ENCODE results near the gene MYRF. TPM values are rescaled to one million over a fixed set of nuclear protein-coding genes. Genes with fewer than 3 reads are reported as not detected.

MYRF gene
- total and polyA plus RNA-seq, 2 of the 13 experiments (the other 11 are each of a cell fraction or from before 2014, with no cell fraction given) = 10.2 to 25.9 TPM

GRCh38 chr11:61792310-61793082 is 40.1 kb downstream of the MYRF start, which contains the start of the genes FEN1 and TMEM258 (continued):
- no peak for TF ChIP-seq ZNF225 (CRISPR knock-in tag; IDR thresholded peaks at IDR 0.05)
- peak; percentile 42; the same call in 1 of the 2 replicates for TF ChIP-seq ISX (CRISPR knock-in tag; conservative IDR thresholded peaks at IDR 0.05)
- no peak for TF ChIP-seq NFIB (CRISPR knock-in tag; IDR thresholded peaks at IDR 0.05; ENCODE audit: borderline replicate concordance)
- no peak; the same call in 1 of the 2 replicates for TF ChIP-seq ARID5B (CRISPR knock-in tag; IDR thresholded peaks at IDR 0.05)
- 0 out of 2 replicates have a peak, but pooled peaks have one; percentile 16 for TF ChIP-seq HIVEP1 (CRISPR knock-in tag; IDR thresholded peaks at IDR 0.05)
- TF ChIP-seq SMARCE1 (IDR thresholded peaks at IDR 0.05; ENCODE audit: borderline replicate concordance) = no peak
- TF ChIP-seq ZSCAN30 (CRISPR knock-in tag; IDR thresholded peaks at IDR 0.05) = no peak
- TF ChIP-seq ZNF3 (CRISPR knock-in tag; IDR thresholded peaks at IDR 0.05) = no peak
- no peak; the same call in 1 of the 2 replicates for TF ChIP-seq ZNF770 (CRISPR knock-in tag; IDR thresholded peaks at IDR 0.05)
- no peak; the same call in 1 of the 2 replicates for TF ChIP-seq SATB2 (CRISPR knock-in tag; IDR thresholded peaks at IDR 0.05)
- peak; percentile 54; the same call in 1 of the 2 replicates for TF ChIP-seq ERF (CRISPR knock-in tag; IDR thresholded peaks at IDR 0.05)
- 0 out of 2 replicates have a peak, but pooled peaks have one; percentile 32 for TF ChIP-seq ZMYM4 (CRISPR knock-in tag; IDR thresholded peaks at IDR 0.05)
- peak; percentile 79 for TF ChIP-seq ZBTB38 (CRISPR knock-in tag; IDR thresholded peaks at IDR 0.05)
- no peak for TF ChIP-seq NFIC (IDR thresholded peaks at IDR 0.05; ENCODE audit: low read length)
- TF ChIP-seq ZBTB33 (CRISPR knock-in tag; IDR thresholded peaks at IDR 0.05) = no peak
- no peak for TF ChIP-seq TCF12 (IDR thresholded peaks at IDR 0.05)
- TF ChIP-seq TCF12 (CRISPR knock-in tag; IDR thresholded peaks at IDR 0.05) = 0 out of 2 replicates have a peak, but pooled peaks have one; percentile 71
- TF ChIP-seq PREB (CRISPR knock-in tag; IDR thresholded peaks at IDR 0.05) = no peak
- 0 out of 2 replicates have a peak, but pooled peaks have one; percentile 12 for TF ChIP-seq BRCA1 (CRISPR knock-in tag; IDR thresholded peaks at IDR 0.05)
- no peak for TF ChIP-seq NR2F1 (CRISPR knock-in tag; IDR thresholded peaks at IDR 0.05)

All from HepG2 (cell line).